GM21576 (cell line): ENCODE measurements around the gene PXN.

Experiments
- ATAC-seq: cut with Tn5 transposase; IDR thresholded peaks from one replicate; pipeline ENCODE4 v1.9.1; 2021; ENCODE audit warnings: mild to moderate bottlenecking, moderate library complexity; ENCODE audit not compliant: unreplicated experiment

The PXN gene

GRCh38 chr12:120181991-120182631 lies 83.4 kb downstream of the PXN start:
- no peak for ATAC-seq

- no peak for ATAC-seq
Observed at GRCh38 chr12:120180975-120181374, 84.6 kb downstream of the PXN start.

GRCh38 chr12:120175537-120175936 lies 90.0 kb downstream of the PXN start:
- no peak for ATAC-seq

GRCh38 chr12:120175062-120175461 lies 90.5 kb downstream of the PXN start:
- ATAC-seq: no peak

- no peak for ATAC-seq
Observed at GRCh38 chr12:120172053-120172452, 93.5 kb downstream of the PXN start.

GRCh38 chr12:120170631-120171030 lies 94.9 kb downstream of the PXN start:
- ATAC-seq: no peak

- ATAC-seq: no peak
Observed at GRCh38 chr12:120169946-120170345, 95.6 kb downstream of the PXN start.

GRCh38 chr12:120168337-120168736 lies 97.2 kb downstream of the PXN start:
- ATAC-seq: no peak

- ATAC-seq: no peak
Observed at GRCh38 chr12:120167529-120168095, 97.9 kb downstream of the PXN start.

GRCh38 chr12:120164293-120164692 lies 101.2 kb downstream of the PXN start:
- no peak for ATAC-seq

GRCh38 chr12:120162763-120163162 lies 102.8 kb downstream of the PXN start:
- ATAC-seq: no peak

GRCh38 chr12:120161852-120162251 lies 103.7 kb downstream of the PXN start:
- no peak for ATAC-seq
